Lower leg skin (tissue), 4 donors: ENCODE measurements around the gene NDEL1. TPM values are rescaled to one million over a fixed set of nuclear protein-coding genes. Genes with fewer than 3 reads are reported as not detected.

ENCODE experiments used
- DNase-seq, 2 donors: peaks; one replicate each; pipeline ENCODE4 v3.0.0-alpha.2; 2019; ENCODE audit warnings: low spot score in 2 of 2
- H3K4me3 ChIP-seq: fragments of 200-600 bp; sonication (generic); 2 replicates; pipeline ENCODE4 v1.5.1; 2017; ENCODE audit warnings: mild to moderate bottlenecking, low read depth; ENCODE audit not compliant: poor library complexity, severe bottlenecking
- CTCF ChIP-seq, 3 donors: fragments of 450-650 bp; IDR thresholded peaks; one replicate each; pipeline ENCODE4 v1.5.1; 2016; ENCODE audit warnings: antibody characterized with exemption in 3 of 3, mild to moderate bottlenecking in 3 of 3, moderate library complexity in 2 of 3
- POLR2A ChIP-seq, 2 donors: fragments of 450-650 bp; IDR thresholded peaks; one replicate each; pipeline ENCODE4 v1.6.1; 2016 to 2017; ENCODE audit warnings: antibody characterized with exemption in 2 of 2, mild to moderate bottlenecking in 1 of 2, moderate library complexity in 1 of 2
- WGBS, 2 donors: methylation state at CpG; one replicate each; pipeline ENCODE4 v1.1.5; 2018; 5-methylcytosine and 5-hydroxymethylcytosine counted together
- intact Hi-C: fragments of 100-400 bp; cut with DNase I; formaldehyde crosslinking; loops from one replicate; pipeline ENCODE4 v1.15.0; 2023; ENCODE audit warnings: low total_unique reads
- total RNA-seq, 4 donors: library from RNA; depleted of rRNA; stranded (reverse); fragments of >200 nt; gene quantifications; one replicate each; pipeline ENCODE4 v1.1.0, GENCODE V29; 2016

Gene NDEL1
- total RNA-seq, 4 donors from 2014 or later = 129 to 160 (median 145) TPM

- no peak overlapping the region for H3K4me3 ChIP-seq
- TF ChIP-seq CTCF (IDR thresholded peaks at IDR 0.05) = no peak
- TF ChIP-seq POLR2A (IDR thresholded peaks at IDR 0.05) = no peak
- WGBS, 2 donors = 88 to 93% methylated on average over 21 of the region's 21 CpGs
- intact Hi-C loops = no loop called here
- no peak for DNase-seq
These were observed 31.2 kb downstream of the NDEL1 start for GRCh38 chr17:8466873-8467272.

GRCh38 chr17:8467527-8467926 is 31.8 kb downstream of the NDEL1 start:
- WGBS, 2 donors = 78 to 79% methylated on average over 16 of the region's 16 CpGs
- intact Hi-C loops = no loop called here
- DNase-seq = peak in 1 of 2 donors; percentile 76
- H3K4me3 ChIP-seq = no peak overlapping the region
- TF ChIP-seq CTCF (IDR thresholded peaks at IDR 0.05) = no peak
- TF ChIP-seq POLR2A (IDR thresholded peaks at IDR 0.05) = no peak

- intact Hi-C loops = no loop called here
- DNase-seq = peak in 1 of 2 donors; percentile 52
- no peak overlapping the region for H3K4me3 ChIP-seq
- WGBS, 2 donors = 86% methylated on average over 9 of the region's 9 CpGs
- TF ChIP-seq CTCF (IDR thresholded peaks at IDR 0.05) (no peak), POLR2A (IDR thresholded peaks at IDR 0.05) (no peak)
These were observed 32.4 kb downstream of the NDEL1 start for GRCh38 chr17:8468127-8468526.

- no peak for DNase-seq
- intact Hi-C loops = no loop called here
- H3K4me3 ChIP-seq = no peak overlapping the region
- 62 to 87% methylated on average over 3 of the region's 3 CpGs for WGBS, 2 donors
- TF ChIP-seq CTCF (IDR thresholded peaks at IDR 0.05) (no peak), POLR2A (IDR thresholded peaks at IDR 0.05) (no peak)
These were observed 33.3 kb downstream of the NDEL1 start for GRCh38 chr17:8468980-8469379.

GRCh38 chr17:8469964-8470363 is 34.3 kb downstream of the NDEL1 start:
- no peak overlapping the region for H3K4me3 ChIP-seq
- TF ChIP-seq POLR2A (IDR thresholded peaks at IDR 0.05) (no peak), CTCF (IDR thresholded peaks at IDR 0.05) (no peak)
- intact Hi-C loops = no loop called here
- 61 to 64% methylated on average over 12 of the region's 12 CpGs for WGBS, 2 donors
- peak in 1 of 2 donors; percentile 80 for DNase-seq

- 35 to 38% methylated on average over 13 to 20 of the region's 20 CpGs for WGBS, 2 donors
- H3K4me3 ChIP-seq = no peak overlapping the region
- DNase-seq = peak; percentile 37 to 89
- TF ChIP-seq POLR2A (IDR thresholded peaks at IDR 0.05) (no peak), CTCF (IDR thresholded peaks at IDR 0.05) (no peak)
- intact Hi-C loops = no loop called here
These were observed 34.9 kb downstream of the NDEL1 start for GRCh38 chr17:8470447-8471047.
